ENCODE results near the gene LIPC. TPM values are rescaled to one million over a fixed set of nuclear protein-coding genes. Genes with fewer than 3 reads are reported as not detected.

LIPC gene
- total and polyA plus RNA-seq, 2 of the 4 experiments (the other 2 are of a cell fraction) = 0.07 TPM; not detected in 1

DNA sequence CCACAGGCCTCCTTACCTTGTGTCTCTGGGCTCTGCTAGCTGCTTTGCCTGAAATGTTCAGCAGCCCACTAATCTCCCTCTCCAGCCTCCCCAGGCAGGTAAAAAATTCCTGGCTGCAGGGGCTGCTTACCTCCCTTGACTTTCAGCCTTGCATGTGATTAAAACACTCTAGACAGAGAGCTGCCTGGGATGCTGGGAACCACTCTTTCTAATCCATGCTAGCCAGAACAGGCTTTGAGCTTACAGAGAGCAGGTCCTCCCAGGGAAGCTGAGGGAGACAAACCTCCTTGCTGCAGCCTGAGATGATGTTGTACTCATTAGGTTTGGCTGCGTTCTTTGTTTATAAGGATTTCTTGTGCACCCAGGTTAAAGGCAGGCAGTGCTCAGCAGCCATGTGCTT lies 33.7 kb upstream of the LIPC start:
- TF ChIP-seq MAZ (IDR thresholded peaks at IDR 0.05; ENCODE audit: borderline replicate concordance, low read depth, low read length) = no peak
- TF ChIP-seq FOS (IDR thresholded peaks at IDR 0.05; ENCODE audit: low read depth, low read length) = no peak
- no peak for TF ChIP-seq CEBPB (IDR thresholded peaks at IDR 0.05; ENCODE audit: low read depth, low read length)
- TF ChIP-seq MAFK (IDR thresholded peaks at IDR 0.05; ENCODE audit: low read depth, low read length) = no peak
- no peak for TF ChIP-seq RCOR1 (IDR thresholded peaks at IDR 0.05; ENCODE audit: insufficient replicate concordance, low read length)
- TF ChIP-seq, protein P1, sequence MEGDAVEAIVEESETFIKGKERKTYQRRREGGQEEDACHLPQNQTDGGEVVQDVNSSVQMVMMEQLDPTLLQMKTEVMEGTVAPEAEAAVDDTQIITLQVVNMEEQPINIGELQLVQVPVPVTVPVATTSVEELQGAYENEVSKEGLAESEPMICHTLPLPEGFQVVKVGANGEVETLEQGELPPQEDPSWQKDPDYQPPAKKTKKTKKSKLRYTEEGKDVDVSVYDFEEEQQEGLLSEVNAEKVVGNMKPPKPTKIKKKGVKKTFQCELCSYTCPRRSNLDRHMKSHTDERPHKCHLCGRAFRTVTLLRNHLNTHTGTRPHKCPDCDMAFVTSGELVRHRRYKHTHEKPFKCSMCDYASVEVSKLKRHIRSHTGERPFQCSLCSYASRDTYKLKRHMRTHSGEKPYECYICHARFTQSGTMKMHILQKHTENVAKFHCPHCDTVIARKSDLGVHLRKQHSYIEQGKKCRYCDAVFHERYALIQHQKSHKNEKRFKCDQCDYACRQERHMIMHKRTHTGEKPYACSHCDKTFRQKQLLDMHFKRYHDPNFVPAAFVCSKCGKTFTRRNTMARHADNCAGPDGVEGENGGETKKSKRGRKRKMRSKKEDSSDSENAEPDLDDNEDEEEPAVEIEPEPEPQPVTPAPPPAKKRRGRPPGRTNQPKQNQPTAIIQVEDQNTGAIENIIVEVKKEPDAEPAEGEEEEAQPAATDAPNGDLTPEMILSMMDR (conservative IDR thresholded peaks at IDR 0.05; ENCODE audit: low read depth, low read length) = no peak
- no peak for TF ChIP-seq CHD1 (IDR thresholded peaks at IDR 0.05; ENCODE audit: low read depth, low read length)
- TF ChIP-seq RFX5 (IDR thresholded peaks at IDR 0.05; ENCODE audit: low read depth, low read length) = no peak
- no peak for TF ChIP-seq POLR2A (IDR thresholded peaks at IDR 0.05; ENCODE audit: low read depth, low read length)
- no peak for TF ChIP-seq BHLHE40 (IDR thresholded peaks at IDR 0.05; ENCODE audit: low read depth, low read length)
- TF ChIP-seq, protein P2, sequence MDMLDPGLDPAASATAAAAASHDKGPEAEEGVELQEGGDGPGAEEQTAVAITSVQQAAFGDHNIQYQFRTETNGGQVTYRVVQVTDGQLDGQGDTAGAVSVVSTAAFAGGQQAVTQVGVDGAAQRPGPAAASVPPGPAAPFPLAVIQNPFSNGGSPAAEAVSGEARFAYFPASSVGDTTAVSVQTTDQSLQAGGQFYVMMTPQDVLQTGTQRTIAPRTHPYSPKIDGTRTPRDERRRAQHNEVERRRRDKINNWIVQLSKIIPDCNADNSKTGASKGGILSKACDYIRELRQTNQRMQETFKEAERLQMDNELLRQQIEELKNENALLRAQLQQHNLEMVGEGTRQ (IDR thresholded peaks at IDR 0.05; ENCODE audit: low read depth, low read length) = no peak
- no peak for TF ChIP-seq RAD21 (IDR thresholded peaks at IDR 0.05; ENCODE audit: low read length)
- TF ChIP-seq MXI1 (IDR thresholded peaks at IDR 0.05; ENCODE audit: borderline replicate concordance, low read depth, low read length) = no peak
- TF ChIP-seq, protein P3, sequence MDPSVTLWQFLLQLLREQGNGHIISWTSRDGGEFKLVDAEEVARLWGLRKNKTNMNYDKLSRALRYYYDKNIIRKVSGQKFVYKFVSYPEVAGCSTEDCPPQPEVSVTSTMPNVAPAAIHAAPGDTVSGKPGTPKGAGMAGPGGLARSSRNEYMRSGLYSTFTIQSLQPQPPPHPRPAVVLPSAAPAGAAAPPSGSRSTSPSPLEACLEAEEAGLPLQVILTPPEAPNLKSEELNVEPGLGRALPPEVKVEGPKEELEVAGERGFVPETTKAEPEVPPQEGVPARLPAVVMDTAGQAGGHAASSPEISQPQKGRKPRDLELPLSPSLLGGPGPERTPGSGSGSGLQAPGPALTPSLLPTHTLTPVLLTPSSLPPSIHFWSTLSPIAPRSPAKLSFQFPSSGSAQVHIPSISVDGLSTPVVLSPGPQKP (IDR thresholded peaks at IDR 0.05; ENCODE audit: borderline replicate concordance, low read depth, low read length) = no peak
- no peak for TF ChIP-seq NFE2L2 (IDR thresholded peaks at IDR 0.05; ENCODE audit: low read depth, low read length)
- no peak for TF ChIP-seq SMC3 (IDR thresholded peaks at IDR 0.05; ENCODE audit: low read depth, low read length)
- ChIA-PET POLR2A (ENCODE audit: unreplicated experiment) (no interaction called here), CTCF (no interaction called here)
- Histone ChIP-seq H3K4me1 (ENCODE audit: control insufficient read depth, insufficient read depth, low read length) (peaks cover 12% of the 10 kb centered on the region), H3K27ac (ENCODE audit: insufficient read depth, low read length) (no peak overlapping the region), H3K9me3 (ENCODE audit: control insufficient read depth, insufficient read depth, low read length) (no peaks in the 10 kb centered on the region), H3K79me1 (ENCODE audit: low read depth in 1 of 2, low read length in 2 of 2) (no peaks in the 10 kb centered on the region), H2BK120ac (ENCODE audit: low read depth, low read length) (peak overlapping the region; percentile 20; the same call in 1 of the 2 replicates), H2BK15ac (ENCODE audit: low read depth, low read length) (0 out of 3 replicates have a peak overlapping the region, but pooled peaks have one; percentile 0), H3K4ac (ENCODE audit: low read depth, low read length) (peak overlapping the region; percentile 29), H4K20me1 (ENCODE audit: insufficient read depth, low read length) (no peaks in the 10 kb centered on the region), H2AK5ac (ENCODE audit: low read depth, low read length) (peak overlapping the region; percentile 63; the same call in 1 of the 2 replicates), H3K56ac (ENCODE audit: extremely low read depth, insufficient read depth, low read length) (no peak overlapping the region), H2AFZ (replicated peaks; ENCODE audit: low read length, poor library complexity) (no peak overlapping the region), H4K8ac (ENCODE audit: low read depth in 2 of 2, low read length in 2 of 2) (no peak overlapping the region), H3K27me3 (ENCODE audit: control insufficient read depth, insufficient read depth, low read length) (no peaks in the 10 kb centered on the region), H4K5ac (ENCODE audit: low read depth, low read length) (no peak overlapping the region), H3K4me3 (ENCODE audit: insufficient read depth, low read depth, low read length) (no peak overlapping the region), H3K18ac (ENCODE audit: low read depth, low read length) (peak overlapping the region; percentile 11; the same call in 1 of the 2 replicates), H3K9ac (ENCODE audit: low read depth, low read length) (no peak overlapping the region), H2BK20ac (ENCODE audit: low read depth, low read length) (peak overlapping the region; percentile 1; the same call in 1 of the 2 replicates), H3K23ac (ENCODE audit: low read depth, low read length) (no peak overlapping the region), H2AK9ac (replicated peaks; ENCODE audit: low read depth, low read length, poor library complexity) (no peak overlapping the region), H2BK5ac (ENCODE audit: low read depth, low read length, poor library complexity, severe bottlenecking) (no peak overlapping the region), H3K4me2 (ENCODE audit: low read depth, low read length) (no peak overlapping the region), H3K14ac (replicated peaks; ENCODE audit: low read depth, low read length) (peak overlapping the region; percentile 10; the same call in 1 of the 2 replicates), H3K36me3 (ENCODE audit: control insufficient read depth, insufficient read depth, low read length) (no peaks in the 10 kb centered on the region), H3K9me1 (ENCODE audit: insufficient read depth, low read length) (peaks cover 7% of the 10 kb centered on the region), H4K91ac (ENCODE audit: insufficient read depth, low read depth, low read length) (peak overlapping the region; percentile 56; the same call in 1 of the 2 replicates)
- dilution Hi-C loops (cut with HindIII; ENCODE audit: low sequenced_read_pairs, unreplicated experiment) = no loop called here
- DNase-seq = no peak
- ATAC-seq (ENCODE audit: low read depth) = peak; percentile 36; the same call in 1 of the 2 replicates
- BruUV-seq (replicated peaks) = no TSS peak
- intact Hi-C loops (cut with micrococcal nuclease) = no loop called here
- WGBS, 2 experiments (ENCODE audit: extremely low coverage in 2 of 2, insufficient read length in 1 of 2) = no CpG with 5 or more reads among the region's 1 CpG
- in situ Hi-C loops (cut with MboI; ENCODE audit: low sequenced_read_pairs) = no loop called here

Measured in IMR-90 (cell line).